H9 (cell line): ENCODE results near the gene RB1. TPM values are rescaled to one million over a fixed set of nuclear protein-coding genes. Genes with fewer than 3 reads are reported as not detected.

ENCODE experiments used
- DNase-seq: peaks from one replicate; pipeline ENCODE4 v3.0.0-alpha.2; 2017
- H2AFZ ChIP-seq: one replicate; pipeline ENCODE4 v1.6.1; 2013; ENCODE audit warnings: mild to moderate bottlenecking, low read length, control low read depth, moderate library complexity
- H2AK5ac ChIP-seq: 2 replicates; pipeline ENCODE4 v1.6.1; 2013; ENCODE audit warnings: low read length, control low read depth, mixed read lengths; ENCODE audit not compliant: insufficient read length
- H2BK120ac ChIP-seq: one replicate; pipeline ENCODE4 v1.6.1; 2013; ENCODE audit warnings: low read depth, mild to moderate bottlenecking, low read length, control low read depth, inconsistent platforms; ENCODE audit not compliant: poor library complexity, severe bottlenecking
- H2BK12ac ChIP-seq: 2 replicates; pipeline ENCODE4 v1.6.1; 2013; ENCODE audit warnings: low read length, control low read depth, mixed read lengths, low read depth; ENCODE audit not compliant: insufficient read length
- H2BK15ac ChIP-seq: 2 replicates; pipeline ENCODE4 v1.6.1; 2013; ENCODE audit warnings: low read depth, low read length, control low read depth
- H2BK20ac ChIP-seq: one replicate; pipeline ENCODE4 v1.6.1; 2013; ENCODE audit warnings: low read depth, mild to moderate bottlenecking, low read length, control low read depth, inconsistent platforms; ENCODE audit not compliant: poor library complexity, severe bottlenecking
- H2BK5ac ChIP-seq: 2 replicates; pipeline ENCODE4 v1.6.1; 2013; ENCODE audit warnings: low read length, control low read depth, mixed read lengths; ENCODE audit not compliant: insufficient read length
- H3K14ac ChIP-seq: 2 replicates; pipeline ENCODE4 v1.6.1; 2013; ENCODE audit warnings: low read length, control low read depth; ENCODE audit not compliant: insufficient read depth
- H3K18ac ChIP-seq: 2 replicates; pipeline ENCODE4 v1.6.1; 2013; ENCODE audit warnings: low read depth, mild to moderate bottlenecking, mixed read lengths, low read length, control low read depth; ENCODE audit not compliant: insufficient read length
- H3K23ac ChIP-seq: 2 replicates; pipeline ENCODE4 v1.6.1; 2013; ENCODE audit warnings: low read length, control low read depth, mixed read lengths, low read depth; ENCODE audit not compliant: insufficient read length
- H3K23me2 ChIP-seq: 2 replicates; pipeline ENCODE4 v1.6.1; 2013; ENCODE audit warnings: low read depth, mild to moderate bottlenecking, mixed read lengths, low read length, control low read depth; ENCODE audit not compliant: insufficient read length, poor library complexity, severe bottlenecking
- H3K27ac ChIP-seq: 2 replicates; pipeline ENCODE4 v1.5.1; 2013; ENCODE audit warnings: low read length, control low read depth, mixed read lengths, low read depth; ENCODE audit not compliant: insufficient read length
- H3K27me3 ChIP-seq: 2 replicates; pipeline ENCODE4 v1.6.1; 2013; ENCODE audit warnings: low read length, control low read depth, inconsistent platforms; ENCODE audit not compliant: insufficient read depth
- H3K4ac ChIP-seq: 2 replicates; pipeline ENCODE4 v1.6.1; 2013; ENCODE audit warnings: low read depth, mild to moderate bottlenecking, control low read depth, inconsistent platforms, low read length, moderate library complexity
- H3K4me1 ChIP-seq: 2 replicates; pipeline ENCODE4 v1.6.1; 2013; ENCODE audit warnings: low read length, control low read depth, inconsistent platforms; ENCODE audit not compliant: insufficient read depth
- H3K4me2 ChIP-seq: 2 replicates; pipeline ENCODE4 v1.6.1; 2013; ENCODE audit warnings: low read length, control low read depth, mixed read lengths; ENCODE audit not compliant: insufficient read length, insufficient read depth
- H3K56ac ChIP-seq: 2 replicates; pipeline ENCODE4 v1.6.1; 2013; ENCODE audit warnings: low read depth, mild to moderate bottlenecking, mixed read lengths, low read length, control low read depth; ENCODE audit not compliant: insufficient read length
- H3K79me1 ChIP-seq: 2 replicates; pipeline ENCODE4 v1.6.1; 2013; ENCODE audit warnings: low read depth, mild to moderate bottlenecking, moderate library complexity, low read length, control low read depth, inconsistent platforms; ENCODE audit not compliant: insufficient read depth, poor library complexity, severe bottlenecking
- H3K79me2 ChIP-seq: 2 replicates; pipeline ENCODE4 v1.6.1; 2013; ENCODE audit warnings: low read length, control low read depth, inconsistent platforms; ENCODE audit not compliant: insufficient read depth
- H3K9ac ChIP-seq: 2 replicates; pipeline ENCODE4 v1.6.1; 2013; ENCODE audit warnings: low read length, control low read depth, mixed read lengths; ENCODE audit not compliant: insufficient read length; ENCODE audit errors: extremely low read depth
- H3K9me3 ChIP-seq: one replicate; pipeline ENCODE4 v1.6.1; 2013; ENCODE audit warnings: low read depth, low read length, inconsistent platforms; ENCODE audit not compliant: control insufficient read depth
- H3T11ph ChIP-seq: one replicate; pipeline ENCODE4 v1.6.1; 2013; ENCODE audit warnings: mild to moderate bottlenecking, low read length, control low read depth, inconsistent platforms
- H4K20me1 ChIP-seq: one replicate; pipeline ENCODE4 v1.6.1; 2013; ENCODE audit not compliant: control insufficient read depth, insufficient read length, insufficient read depth
- H4K5ac ChIP-seq: 2 replicates; pipeline ENCODE4 v1.6.1; 2013; ENCODE audit warnings: low read depth, mild to moderate bottlenecking, mixed read lengths, low read length, control low read depth; ENCODE audit not compliant: insufficient read length
- H4K8ac ChIP-seq: replicated peaks from 2 replicates; pipeline ENCODE4 v1.6.1; 2013; ENCODE audit warnings: low read length, control low read depth, mixed read lengths, low read depth; ENCODE audit not compliant: insufficient read length
- H4K91ac ChIP-seq: 2 replicates; pipeline ENCODE4 v1.6.1; 2013; ENCODE audit warnings: low read depth, mild to moderate bottlenecking, moderate library complexity, mixed read lengths, low read length, control low read depth; ENCODE audit not compliant: insufficient read length
- H3K27ac Mint-ChIP-seq, 3 experiments: 2 replicates in 2 of 3; 3 replicates in 1 of 3; pipeline ENCODE4 v1.8.0; 2020 to 2021; ENCODE audit warnings: mixed read lengths in 3 of 3, mild to moderate bottlenecking in 1 of 3, moderate library complexity in 1 of 3
- H3K27me3 Mint-ChIP-seq: 2 replicates; pipeline ENCODE4 v1.8.0; 2021; ENCODE audit warnings: low read depth, mild to moderate bottlenecking, moderate library complexity, mixed read lengths
- H3K36me3 Mint-ChIP-seq, 3 experiments: 2 replicates in 2 of 3; 3 replicates in 1 of 3; pipeline ENCODE4 v1.8.0; 2020 to 2021; ENCODE audit warnings: low read depth in 3 of 3, mixed read lengths in 3 of 3; ENCODE audit not compliant: insufficient read depth in 1 of 3
- H3K4me1 Mint-ChIP-seq, 2 experiments: 2 replicates each; pipeline ENCODE4 v1.8.0; 2020; ENCODE audit warnings: mixed read lengths in 2 of 2
- H3K4me3 Mint-ChIP-seq, 2 experiments: 2 replicates in 1 of 2; 3 replicates in 1 of 2; pipeline ENCODE4 v1.8.0; 2020 to 2021; ENCODE audit warnings: mild to moderate bottlenecking in 2 of 2, mixed read lengths in 2 of 2, moderate library complexity in 1 of 2
- H3K9me3 Mint-ChIP-seq, 2 experiments: 2 replicates in 1 of 2; 3 replicates in 1 of 2; pipeline ENCODE4 v1.8.0; 2020; ENCODE audit warnings: mild to moderate bottlenecking in 2 of 2, mixed read lengths in 2 of 2, moderate library complexity in 1 of 2
- CTCF ChIP-seq: fragments of 200-600 bp; sonication (generic); conservative IDR thresholded peaks from 3 replicates; pipeline ENCODE4 v1.8.0; 2021; ENCODE audit warnings: antibody characterized with exemption, mild to moderate bottlenecking
- WGBS: extraction: QIAGEN DNeasy Blood & Tissue Kit; methylation state at CpG from one replicate; pipeline ENCODE4 v1.1.7; 2013; ENCODE audit warnings: missing lambda C conversion rate, low lambda C conversion rate, mixed read lengths; ENCODE audit not compliant: insufficient read length; ENCODE audit errors: extremely low coverage; 5-methylcytosine and 5-hydroxymethylcytosine counted together
- total RNA-seq: library from RNA; stranded (reverse); gene quantifications from 2 replicates; pipeline ENCODE4 v1.2.1, GENCODE V29; 2021

Gene RB1
- total RNA-seq, 1 experiment from 2014 or later, result 20.5 TPM

- Histone ChIP-seq H3K79me1 (no peaks in the 10 kb centered on the region), H4K8ac (no peak overlapping the region), H3K23ac (no peak overlapping the region), H3T11ph (no peak overlapping the region), H3K9ac (no peak overlapping the region), H3K79me2 (no peaks in the 10 kb centered on the region), H3K4me1 (no peaks in the 10 kb centered on the region), H3K14ac (no peak overlapping the region), H2AK5ac (no peak overlapping the region), H2AFZ (no peak overlapping the region), H2BK20ac (no peak overlapping the region), H3K4me2 (no peak overlapping the region), H4K20me1 (no peaks in the 10 kb centered on the region), H3K18ac (no peak overlapping the region), H4K5ac (no peak overlapping the region), H2BK12ac (no peak overlapping the region), H2BK120ac (no peak overlapping the region), H2BK15ac (no peak overlapping the region), H3K23me2 (no peaks in the 10 kb centered on the region), H3K9me3 (no peaks in the 10 kb centered on the region), H3K4ac (no peak overlapping the region), H3K27ac (no peak overlapping the region), H3K27me3 (no peaks in the 10 kb centered on the region), H2BK5ac (no peak overlapping the region), H4K91ac (no peak overlapping the region), H3K56ac (no peak overlapping the region)
- no peak for TF ChIP-seq CTCF
- H3K27ac Mint-ChIP-seq, result no peak overlapping the region; a peak in 1 of 7 replicates
- H3K4me3 Mint-ChIP-seq, result no peak overlapping the region
- DNase-seq, result no peak
- H3K4me1 Mint-ChIP-seq, result no peaks in the 10 kb centered on the region
- H3K36me3 Mint-ChIP-seq, result no peaks in the 10 kb centered on the region
- H3K27me3 Mint-ChIP-seq, result no peaks in the 10 kb centered on the region
- no CpG with 5 or more reads among the region's 1 CpG for WGBS
- H3K9me3 Mint-ChIP-seq, result no peaks in the 10 kb centered on the region
Measured at GRCh38 chr13:48443442-48444208, 140.1 kb downstream of the RB1 start.
